Gastrocnemius medialis (tissue), 4 donors: Measurements from ENCODE around the gene CAMTA1. TPM values are rescaled to one million over a fixed set of nuclear protein-coding genes. Genes with fewer than 3 reads are reported as not detected.

Experiments used
- ATAC-seq, 2 donors: fragments of 150-250 bp; one replicate each; pipeline ENCODE4 v1.9.1; 2016
- DNase-seq, 2 donors: peaks; one replicate each; pipeline ENCODE4 v3.0.0-alpha.2; 2019
- H3K27ac ChIP-seq, 4 donors: fragments of 200-600 bp; sonication (generic); 1 replicate in 1 of 4; 2 replicates in 3 of 4; pipeline ENCODE4 v1.5.1; 2016 to 2018; ENCODE audit warnings: mild to moderate bottlenecking in 2 of 4, moderate library complexity in 1 of 4
- H3K27me3 ChIP-seq, 3 donors: fragments of 200-600 bp; sonication (generic) in 2 of 3; 1 replicate in 1 of 3; 2 replicates in 2 of 3; pipeline versions ENCODE4 v1.5.1 to v1.6.0; 2016 to 2019; ENCODE audit warnings: mild to moderate bottlenecking in 1 of 3, moderate library complexity in 1 of 3
- H3K36me3 ChIP-seq, 2 donors: fragments of 200-600 bp; sonication (generic) in 1 of 2; one replicate each; pipeline ENCODE4 v1.5.1; 2017 to 2018
- H3K4me1 ChIP-seq, 2 donors: fragments of 200-600 bp; sonication (generic) in 1 of 2; one replicate each; pipeline ENCODE4 v1.5.1; 2016 to 2017; ENCODE audit warnings: mild to moderate bottlenecking in 2 of 2
- H3K4me3 ChIP-seq, 4 donors: fragments of 200-600 bp; sonication (generic) in 3 of 4; 1 replicate in 1 of 4; 2 replicates in 3 of 4; pipeline ENCODE4 v1.5.1; 2016 to 2019; ENCODE audit warnings: mild to moderate bottlenecking in 2 of 4
- H3K9me3 ChIP-seq, 3 donors: fragments of 200-600 bp; sonication (generic) in 2 of 3; 1 replicate in 1 of 3; 2 replicates in 2 of 3; pipeline ENCODE4 v1.5.1; 2016 to 2019
- POLR2A ChIP-seq, 2 donors: fragments of 450-650 bp; IDR thresholded peaks; one replicate each; pipeline ENCODE4 v1.6.1; 2017; ENCODE audit warnings: antibody characterized with exemption in 2 of 2, mild to moderate bottlenecking in 2 of 2, moderate library complexity in 2 of 2
- in situ Hi-C, 4 donors: fragments of 200-750 bp; cut with MboI; loops; one replicate each; pipeline versions ENCODE4 v1.15.0 to v1.8.0; 2017; ENCODE audit warnings: low sequenced_read_pairs in 4 of 4
- intact Hi-C: fragments of 100-400 bp; cut with DNase I; formaldehyde crosslinking; loops from one replicate; pipeline ENCODE4 v1.15.1; 2023; ENCODE audit warnings: low total_unique reads
- total RNA-seq, 4 donors: library from RNA; depleted of rRNA; stranded (reverse); fragments of >200 nt; gene quantifications; one replicate each; pipeline versions ENCODE4 v1.1.0 to v1.2.3, GENCODE V29; 2016
- TF ChIP-seq, protein P1 (sequence below), 5 experiments: fragments of 450-650 bp in 3 of 5; fragments of 200-600 bp in 2 of 5; sonication (generic) in 2 of 5; IDR thresholded peaks in 4 of 5; conservative IDR thresholded peaks in 1 of 5; 1 replicate in 4 of 5; 2 replicates in 1 of 5; pipeline ENCODE4 v1.5.1; 2016 to 2019; ENCODE audit warnings: antibody characterized with exemption in 5 of 5, mild to moderate bottlenecking in 3 of 5, moderate library complexity in 3 of 5

The CAMTA1 gene
- total RNA-seq, 4 donors from 2014 or later, result 60.5 to 113 (median 70.4) TPM

DNA sequence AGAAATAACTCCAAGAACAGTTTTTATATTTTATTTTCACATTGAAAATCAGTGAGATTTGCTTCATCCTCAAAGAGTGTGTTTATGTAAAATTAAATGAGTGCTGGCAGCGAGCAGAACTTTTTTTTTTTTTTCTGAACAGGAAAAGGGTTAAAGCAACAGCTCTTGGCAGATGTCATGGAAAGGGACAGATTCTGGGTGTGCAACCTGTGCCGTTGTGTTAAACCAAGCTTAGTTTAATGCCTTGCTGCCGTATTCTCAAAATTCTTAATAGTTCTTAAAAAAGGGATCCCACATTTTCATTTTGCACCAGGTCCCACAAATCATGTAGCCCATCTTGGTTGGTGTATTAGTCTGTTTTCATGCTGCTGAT, 758.5 kb downstream of the CAMTA1 start:
- intact Hi-C loops (no loop called here), in situ Hi-C loops (no loop called here)
- Histone ChIP-seq H3K4me1 (no peaks in the 10 kb centered on the region), H3K27ac (no peak overlapping the region), H3K27me3 (no peaks in the 10 kb centered on the region), H3K9me3 (no peaks in the 10 kb centered on the region), H3K4me3 (no peak overlapping the region), H3K36me3 (no peaks in the 10 kb centered on the region)
- DNase-seq, result no peak
- ATAC-seq, result no peak
- TF ChIP-seq POLR2A (IDR thresholded peaks at IDR 0.05), result no peak
- TF ChIP-seq, protein P1, sequence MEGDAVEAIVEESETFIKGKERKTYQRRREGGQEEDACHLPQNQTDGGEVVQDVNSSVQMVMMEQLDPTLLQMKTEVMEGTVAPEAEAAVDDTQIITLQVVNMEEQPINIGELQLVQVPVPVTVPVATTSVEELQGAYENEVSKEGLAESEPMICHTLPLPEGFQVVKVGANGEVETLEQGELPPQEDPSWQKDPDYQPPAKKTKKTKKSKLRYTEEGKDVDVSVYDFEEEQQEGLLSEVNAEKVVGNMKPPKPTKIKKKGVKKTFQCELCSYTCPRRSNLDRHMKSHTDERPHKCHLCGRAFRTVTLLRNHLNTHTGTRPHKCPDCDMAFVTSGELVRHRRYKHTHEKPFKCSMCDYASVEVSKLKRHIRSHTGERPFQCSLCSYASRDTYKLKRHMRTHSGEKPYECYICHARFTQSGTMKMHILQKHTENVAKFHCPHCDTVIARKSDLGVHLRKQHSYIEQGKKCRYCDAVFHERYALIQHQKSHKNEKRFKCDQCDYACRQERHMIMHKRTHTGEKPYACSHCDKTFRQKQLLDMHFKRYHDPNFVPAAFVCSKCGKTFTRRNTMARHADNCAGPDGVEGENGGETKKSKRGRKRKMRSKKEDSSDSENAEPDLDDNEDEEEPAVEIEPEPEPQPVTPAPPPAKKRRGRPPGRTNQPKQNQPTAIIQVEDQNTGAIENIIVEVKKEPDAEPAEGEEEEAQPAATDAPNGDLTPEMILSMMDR (IDR thresholded peaks at IDR 0.05 in 4 of 5, conservative IDR thresholded peaks at IDR 0.05 in 1 of 5), result no peak

- no peak overlapping the region for H3K4me3 ChIP-seq
- DNase-seq (no peak), ATAC-seq (no peak)
- intact Hi-C loops, result no loop called here
- in situ Hi-C loops, result no loop called here
- H3K27me3 ChIP-seq, result peaks cover 0 to 3% (median 0%) of the 10 kb centered on the region in 3 donors
- no peaks in the 10 kb centered on the region for H3K36me3 ChIP-seq
- H3K4me1 ChIP-seq, result no peaks in the 10 kb centered on the region
- no peak overlapping the region for H3K27ac ChIP-seq
- H3K9me3 ChIP-seq, result no peaks in the 10 kb centered on the region
- TF ChIP-seq, protein P1 (IDR thresholded peaks at IDR 0.05 in 4 of 5, conservative IDR thresholded peaks at IDR 0.05 in 1 of 5), result no peak
- TF ChIP-seq POLR2A (IDR thresholded peaks at IDR 0.05), result no peak
These were observed 764.3 kb downstream of the CAMTA1 start for GRCh38 chr1:7549277-7550161.

DNA sequence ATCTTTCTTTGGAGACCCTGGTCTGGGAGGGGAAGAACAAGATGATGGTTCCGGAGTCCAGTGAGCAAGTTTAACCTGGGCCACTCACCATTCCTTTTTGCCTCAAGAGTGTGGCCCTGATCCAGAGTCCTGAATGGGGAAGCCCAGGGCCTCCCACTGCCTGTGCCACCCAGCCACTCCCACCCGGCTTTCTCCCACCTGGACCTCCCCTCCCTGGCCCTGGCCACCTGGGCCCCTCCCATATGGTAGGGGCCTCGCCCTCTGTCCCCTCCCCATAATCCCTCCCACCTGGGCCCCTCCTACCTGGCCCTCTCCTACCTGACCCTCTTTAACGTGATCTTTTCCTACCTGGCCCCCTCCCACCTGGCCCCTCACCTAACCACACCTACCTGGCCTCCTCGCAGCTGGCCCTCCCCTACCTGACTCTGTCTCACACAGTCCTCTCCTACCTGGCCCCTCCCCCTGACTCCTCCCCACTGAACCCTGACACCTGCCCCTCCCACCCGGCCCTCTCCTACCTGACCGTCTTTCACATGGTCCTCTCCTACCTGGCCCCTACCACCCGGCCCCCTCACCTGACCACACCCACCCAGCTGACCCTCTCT, 765.1 kb downstream of the CAMTA1 start:
- Histone ChIP-seq H3K36me3 (no peaks in the 10 kb centered on the region), H3K4me3 (no peak overlapping the region), H3K27ac (no peak overlapping the region), H3K27me3 (peaks cover 0 to 3% (median 0%) of the 10 kb centered on the region in 3 donors), H3K4me1 (no peaks in the 10 kb centered on the region), H3K9me3 (no peaks in the 10 kb centered on the region)
- intact Hi-C loops, result no loop called here
- TF ChIP-seq POLR2A (IDR thresholded peaks at IDR 0.05), result no peak
- TF ChIP-seq, protein P1 (IDR thresholded peaks at IDR 0.05 in 4 of 5, conservative IDR thresholded peaks at IDR 0.05 in 1 of 5), result no peak
- no peak for ATAC-seq
- in situ Hi-C loops, result no loop called here
- no peak for DNase-seq

GRCh38 chr1:7550981-7551380, 765.7 kb downstream of the CAMTA1 start:
- Histone ChIP-seq H3K27ac (no peak overlapping the region), H3K9me3 (no peaks in the 10 kb centered on the region), H3K36me3 (no peaks in the 10 kb centered on the region), H3K27me3 (peaks cover 0 to 3% (median 0%) of the 10 kb centered on the region in 3 donors), H3K4me1 (no peaks in the 10 kb centered on the region), H3K4me3 (no peak overlapping the region)
- TF ChIP-seq, protein P1 (IDR thresholded peaks at IDR 0.05 in 4 of 5, conservative IDR thresholded peaks at IDR 0.05 in 1 of 5), result no peak
- no peak for TF ChIP-seq POLR2A (IDR thresholded peaks at IDR 0.05)
- DNase-seq (no peak), ATAC-seq (no peak)
- in situ Hi-C loops (no loop called here), intact Hi-C loops (no loop called here)
